ENCODE measurements around the gene PM20D2.

Gene PM20D2

DNA sequence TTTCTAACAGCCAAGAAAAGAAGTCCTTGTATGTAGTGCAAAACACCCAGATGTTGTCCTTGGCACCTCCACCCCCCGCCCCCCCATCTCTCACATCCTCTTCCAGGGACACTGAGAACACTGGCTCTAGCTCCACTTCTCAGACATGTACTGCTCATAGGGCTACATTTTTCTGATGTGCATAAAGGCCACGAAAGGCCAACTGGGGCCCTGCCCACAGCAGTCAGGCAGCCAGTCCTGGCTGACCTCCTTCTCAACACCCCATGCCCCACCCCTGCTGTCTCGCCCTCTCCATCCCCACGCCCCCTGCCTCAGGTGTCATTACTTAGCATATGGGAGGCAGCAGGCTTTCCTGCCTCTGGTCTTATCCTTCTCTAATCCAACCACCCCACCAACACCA, 60.0 kb downstream of the PM20D2 start:
- H3K9me2 ChIP-seq (replicated peaks; ENCODE audit: control insufficient read depth, low read length), result no peaks in the 10 kb centered on the region
- H3K79me2 ChIP-seq (ENCODE audit: control insufficient read depth, low read length), result no peaks in the 10 kb centered on the region
- H3K27ac ChIP-seq (ENCODE audit: low read depth, low read length), result no peak overlapping the region
- peaks cover under 1% of the 10 kb centered on the region; the same call in 1 of the 2 replicates for H3K27me3 ChIP-seq (ENCODE audit: control insufficient read depth, low read length)
- no peaks in the 10 kb centered on the region for H3K36me3 ChIP-seq (ENCODE audit: control insufficient read depth, low read length)
- no peaks in the 10 kb centered on the region for H3K4me1 ChIP-seq (ENCODE audit: control insufficient read depth, low read length)
- H4K20me1 ChIP-seq (ENCODE audit: control insufficient read depth, insufficient read depth, low read depth, low read length), result no peaks in the 10 kb centered on the region
- no peak overlapping the region for H3K4me2 ChIP-seq (ENCODE audit: low read length)
- H3K4me3 ChIP-seq (ENCODE audit: low read length), result no peak overlapping the region
- TF ChIP-seq, protein P1, sequence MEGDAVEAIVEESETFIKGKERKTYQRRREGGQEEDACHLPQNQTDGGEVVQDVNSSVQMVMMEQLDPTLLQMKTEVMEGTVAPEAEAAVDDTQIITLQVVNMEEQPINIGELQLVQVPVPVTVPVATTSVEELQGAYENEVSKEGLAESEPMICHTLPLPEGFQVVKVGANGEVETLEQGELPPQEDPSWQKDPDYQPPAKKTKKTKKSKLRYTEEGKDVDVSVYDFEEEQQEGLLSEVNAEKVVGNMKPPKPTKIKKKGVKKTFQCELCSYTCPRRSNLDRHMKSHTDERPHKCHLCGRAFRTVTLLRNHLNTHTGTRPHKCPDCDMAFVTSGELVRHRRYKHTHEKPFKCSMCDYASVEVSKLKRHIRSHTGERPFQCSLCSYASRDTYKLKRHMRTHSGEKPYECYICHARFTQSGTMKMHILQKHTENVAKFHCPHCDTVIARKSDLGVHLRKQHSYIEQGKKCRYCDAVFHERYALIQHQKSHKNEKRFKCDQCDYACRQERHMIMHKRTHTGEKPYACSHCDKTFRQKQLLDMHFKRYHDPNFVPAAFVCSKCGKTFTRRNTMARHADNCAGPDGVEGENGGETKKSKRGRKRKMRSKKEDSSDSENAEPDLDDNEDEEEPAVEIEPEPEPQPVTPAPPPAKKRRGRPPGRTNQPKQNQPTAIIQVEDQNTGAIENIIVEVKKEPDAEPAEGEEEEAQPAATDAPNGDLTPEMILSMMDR (IDR thresholded peaks at IDR 0.05; ENCODE audit: low read depth, low read length, poor library complexity, severe bottlenecking), result no peak
- no peak for TF ChIP-seq EZH2phosphoT487 (IDR thresholded peaks at IDR 0.05; ENCODE audit: borderline replicate concordance, low read length)
- H3F3A ChIP-seq (ENCODE audit: control insufficient read depth, insufficient read depth), result no peaks in the 10 kb centered on the region
- no peaks in the 10 kb centered on the region for H3K9me3 ChIP-seq (ENCODE audit: control insufficient read depth, insufficient read depth, low read length)

- no peaks in the 10 kb centered on the region for H3K36me3 ChIP-seq (ENCODE audit: control insufficient read depth, low read length)
- H3K27me3 ChIP-seq (ENCODE audit: control insufficient read depth, low read length), result peaks cover 11% of the 10 kb centered on the region
- H3K4me1 ChIP-seq (ENCODE audit: control insufficient read depth, low read length), result no peaks in the 10 kb centered on the region
- H3K9me2 ChIP-seq (replicated peaks; ENCODE audit: control insufficient read depth, low read length), result no peaks in the 10 kb centered on the region
- no peaks in the 10 kb centered on the region for H4K20me1 ChIP-seq (ENCODE audit: control insufficient read depth, insufficient read depth, low read depth, low read length)
- no peaks in the 10 kb centered on the region for H3K9me3 ChIP-seq (ENCODE audit: control insufficient read depth, insufficient read depth, low read length)
- H3K4me3 ChIP-seq (ENCODE audit: low read length), result no peak overlapping the region
- H3K79me2 ChIP-seq (ENCODE audit: control insufficient read depth, low read length), result no peaks in the 10 kb centered on the region
- H3K27ac ChIP-seq (ENCODE audit: low read depth, low read length), result no peak overlapping the region
- no peaks in the 10 kb centered on the region for H3F3A ChIP-seq (ENCODE audit: control insufficient read depth, insufficient read depth)
- TF ChIP-seq, protein P1 (IDR thresholded peaks at IDR 0.05; ENCODE audit: low read depth, low read length, poor library complexity, severe bottlenecking), result no peak
- TF ChIP-seq EZH2phosphoT487 (IDR thresholded peaks at IDR 0.05; ENCODE audit: borderline replicate concordance, low read length), result no peak
- H3K4me2 ChIP-seq (ENCODE audit: low read length), result no peak overlapping the region
Measured at GRCh38 chr6:89208551-89208950, 62.7 kb downstream of the PM20D2 start.

- Histone ChIP-seq H3F3A (ENCODE audit: control insufficient read depth, insufficient read depth) (no peaks in the 10 kb centered on the region), H3K9me2 (replicated peaks; ENCODE audit: control insufficient read depth, low read length) (no peaks in the 10 kb centered on the region), H3K36me3 (ENCODE audit: control insufficient read depth, low read length) (no peaks in the 10 kb centered on the region), H4K20me1 (ENCODE audit: control insufficient read depth, insufficient read depth, low read depth, low read length) (no peaks in the 10 kb centered on the region), H3K4me1 (ENCODE audit: control insufficient read depth, low read length) (no peaks in the 10 kb centered on the region), H3K9me3 (ENCODE audit: control insufficient read depth, insufficient read depth, low read length) (no peaks in the 10 kb centered on the region), H3K4me2 (ENCODE audit: low read length) (no peak overlapping the region), H3K27me3 (ENCODE audit: control insufficient read depth, low read length) (peaks cover 12% of the 10 kb centered on the region), H3K79me2 (ENCODE audit: control insufficient read depth, low read length) (no peaks in the 10 kb centered on the region), H3K27ac (ENCODE audit: low read depth, low read length) (no peak overlapping the region), H3K4me3 (ENCODE audit: low read length) (no peak overlapping the region)
- no peak for TF ChIP-seq EZH2phosphoT487 (IDR thresholded peaks at IDR 0.05; ENCODE audit: borderline replicate concordance, low read length)
- TF ChIP-seq, protein P1 (IDR thresholded peaks at IDR 0.05; ENCODE audit: low read depth, low read length, poor library complexity, severe bottlenecking), result no peak
Measured at GRCh38 chr6:89209457-89209856, 63.6 kb downstream of the PM20D2 start.

DNA sequence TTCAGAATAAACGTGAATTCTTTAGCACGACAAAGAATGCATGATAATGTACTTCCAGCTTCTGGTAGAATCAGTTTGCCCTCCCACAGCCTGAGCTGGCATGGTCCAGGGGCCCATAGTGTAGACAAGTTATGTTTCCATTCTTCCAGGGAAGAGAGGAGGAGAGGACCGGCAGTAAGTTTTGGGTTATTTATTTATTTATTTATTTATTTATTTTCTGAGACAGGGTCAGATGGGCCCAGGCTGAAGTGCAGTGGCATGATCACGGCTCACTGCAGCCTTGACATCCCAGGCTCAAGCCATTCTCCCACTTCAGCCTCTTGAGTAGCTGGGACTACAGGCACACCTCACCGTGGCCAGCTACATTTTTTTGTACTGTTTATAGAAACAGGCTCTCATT, 66.6 kb downstream of the PM20D2 start:
- no peaks in the 10 kb centered on the region for H3K4me1 ChIP-seq (ENCODE audit: control insufficient read depth, low read length)
- H3K9me2 ChIP-seq (replicated peaks; ENCODE audit: control insufficient read depth, low read length), result no peaks in the 10 kb centered on the region
- H3K27ac ChIP-seq (ENCODE audit: low read depth, low read length), result no peak overlapping the region
- H3K4me2 ChIP-seq (ENCODE audit: low read length), result no peak overlapping the region
- H3K36me3 ChIP-seq (ENCODE audit: control insufficient read depth, low read length), result no peaks in the 10 kb centered on the region
- H3K9me3 ChIP-seq (ENCODE audit: control insufficient read depth, insufficient read depth, low read length), result no peaks in the 10 kb centered on the region
- TF ChIP-seq, protein P1 (IDR thresholded peaks at IDR 0.05; ENCODE audit: low read depth, low read length, poor library complexity, severe bottlenecking), result no peak
- no peak for TF ChIP-seq EZH2phosphoT487 (IDR thresholded peaks at IDR 0.05; ENCODE audit: borderline replicate concordance, low read length)
- H3K4me3 ChIP-seq (ENCODE audit: low read length), result no peak overlapping the region
- H4K20me1 ChIP-seq (ENCODE audit: control insufficient read depth, insufficient read depth, low read depth, low read length), result no peaks in the 10 kb centered on the region
- H3K27me3 ChIP-seq (ENCODE audit: control insufficient read depth, low read length), result peaks cover 35% of the 10 kb centered on the region
- H3K79me2 ChIP-seq (ENCODE audit: control insufficient read depth, low read length), result no peaks in the 10 kb centered on the region
- no peaks in the 10 kb centered on the region for H3F3A ChIP-seq (ENCODE audit: control insufficient read depth, insufficient read depth)

Data from DOHH2 (cell line).